SJCRH30 (cell line): Measurements from ENCODE around the gene BAZ1B. TPM values are rescaled to one million over a fixed set of nuclear protein-coding genes. Genes with fewer than 3 reads are reported as not detected.
"Not testable (repeated sequence)": the region's sequence is repeated elsewhere in the genome, so short reads cannot be mapped to it uniquely, and the experiment has no call there.

Experiments used
- DNase-seq, 2 experiments: peaks; one replicate each; pipeline ENCODE4 v3.0.0-alpha.2; 2015 to 2020
- H3K27ac ChIP-seq: fragments of 250-450 bp; sonication (Bioruptor Pico); 2 replicates; pipeline ENCODE4 v1.5.1; 2020; ENCODE audit warnings: mild to moderate bottlenecking, moderate library complexity
- H3K27me3 ChIP-seq: fragments of 250-450 bp; sonication (Bioruptor Pico); 2 replicates; pipeline ENCODE4 v1.5.1; 2020; ENCODE audit warnings: mild to moderate bottlenecking, moderate library complexity
- H3K36me3 ChIP-seq: fragments of 250-450 bp; sonication (Bioruptor Pico); 2 replicates; pipeline ENCODE4 v1.5.1; 2020; ENCODE audit warnings: mild to moderate bottlenecking, moderate library complexity
- H3K4me1 ChIP-seq: fragments of 250-450 bp; sonication (Bioruptor Pico); 2 replicates; pipeline ENCODE4 v1.5.1; 2020; ENCODE audit warnings: mild to moderate bottlenecking, moderate library complexity
- H3K4me3 ChIP-seq: fragments of 250-450 bp; sonication (Bioruptor Pico); 2 replicates; pipeline ENCODE4 v1.5.1; 2020; ENCODE audit warnings: mild to moderate bottlenecking, moderate library complexity
- H3K9me3 ChIP-seq: fragments of 250-450 bp; sonication (Bioruptor Pico); replicated peaks from 2 replicates; pipeline ENCODE4 v1.5.1; 2020; ENCODE audit warnings: mild to moderate bottlenecking, moderate library complexity
- total RNA-seq: library from RNA; depleted of rRNA; stranded (reverse); fragments of >200 nt; shearing (Covaris generic); gene quantifications from 2 replicates; pipeline ENCODE4 v1.2.3, GENCODE V29; 2014

BAZ1B gene
- total RNA-seq, 1 experiment from 2014 or later = 139 TPM

GRCh38 chr7:73526896-73527821, 5.1 kb upstream of the BAZ1B start:
- Histone ChIP-seq H3K36me3 (no peaks in the 10 kb centered on the region), H3K27me3 (no peaks in the 10 kb centered on the region), H3K4me1 (peaks cover 9% of the 10 kb centered on the region), H3K27ac (0 out of 2 replicates have a peak overlapping the region, but pooled peaks have one; percentile 31), H3K9me3 (no peaks in the 10 kb centered on the region), H3K4me3 (no peak overlapping the region)
- peak; percentile 74 to 88 for DNase-seq

GRCh38 chr7:73526158-73526494, 4.0 kb upstream of the BAZ1B start:
- DNase-seq, H3K4me1 ChIP-seq, H3K27ac ChIP-seq: not testable (repeated sequence)

GRCh38 chr7:73521636-73522104, 423 bp downstream of the BAZ1B start:
- Histone ChIP-seq H3K4me1 (peaks cover 4% of the 10 kb centered on the region; the same call in 1 of the 2 replicates), H3K4me3 (peak overlapping the region; percentile 74), H3K9me3 (no peaks in the 10 kb centered on the region), H3K27ac (peak overlapping the region; percentile 90), H3K36me3 (peaks cover 31% of the 10 kb centered on the region), H3K27me3 (no peaks in the 10 kb centered on the region)
- peak in 1 of 2 experiments; percentile 80 for DNase-seq

More at GRCh38 chr7:73526158-73526494, 4.0 kb upstream of the BAZ1B start:
- H3K27me3 ChIP-seq, H3K9me3 ChIP-seq, H3K36me3 ChIP-seq, H3K4me3 ChIP-seq: not testable (repeated sequence)

GRCh38 chr7:73520673-73521635, 1.1 kb downstream of the BAZ1B start:
- peaks cover 36% of the 10 kb centered on the region for H3K36me3 ChIP-seq
- H3K9me3 ChIP-seq = no peaks in the 10 kb centered on the region
- H3K27me3 ChIP-seq = no peaks in the 10 kb centered on the region
- peak overlapping the region; percentile 74 for H3K4me3 ChIP-seq
- H3K27ac ChIP-seq = peak overlapping the region; percentile 90
- DNase-seq = peak; percentile 41 to 61
- H3K4me1 ChIP-seq = no peaks in the 10 kb centered on the region; the same call in 1 of the 2 replicates

- peak in 1 of 2 experiments; percentile 24 for DNase-seq
These were observed 2.0 kb downstream of the BAZ1B start for GRCh38 chr7:73519867-73520672.

GRCh38 chr7:73518470-73518869, 3.6 kb downstream of the BAZ1B start:
- H3K4me3 ChIP-seq = no peak overlapping the region
- H3K9me3 ChIP-seq = no peaks in the 10 kb centered on the region
- no peak for DNase-seq
- peaks cover 59% of the 10 kb centered on the region for H3K36me3 ChIP-seq
- no peak overlapping the region for H3K27ac ChIP-seq
- no peaks in the 10 kb centered on the region for H3K27me3 ChIP-seq
- H3K4me1 ChIP-seq = no peaks in the 10 kb centered on the region; the same call in 1 of the 2 replicates

More at GRCh38 chr7:73519867-73520672, 2.0 kb downstream of the BAZ1B start:
- H3K27me3 ChIP-seq = no peaks in the 10 kb centered on the region
- H3K9me3 ChIP-seq = no peaks in the 10 kb centered on the region
- peak overlapping the region; percentile 74 for H3K4me3 ChIP-seq
- no peaks in the 10 kb centered on the region; the same call in 1 of the 2 replicates for H3K4me1 ChIP-seq
- peak overlapping the region; percentile 90; the same call in 1 of the 2 replicates for H3K27ac ChIP-seq
- H3K36me3 ChIP-seq = peaks cover 43% of the 10 kb centered on the region

GRCh38 chr7:73517241-73517995, 4.7 kb downstream of the BAZ1B start:
- Histone ChIP-seq H3K27me3 (no peaks in the 10 kb centered on the region), H3K4me3 (no peak overlapping the region), H3K9me3 (no peaks in the 10 kb centered on the region; the same call in 1 of the 2 replicates), H3K4me1 (no peaks in the 10 kb centered on the region; the same call in 1 of the 2 replicates), H3K36me3 (peaks cover 69% of the 10 kb centered on the region), H3K27ac (no peak overlapping the region)
- no peak for DNase-seq

- Histone ChIP-seq H3K4me3 (no peak overlapping the region), H3K9me3 (no peaks in the 10 kb centered on the region; the same call in 1 of the 2 replicates), H3K4me1 (no peaks in the 10 kb centered on the region; the same call in 1 of the 2 replicates), H3K36me3 (peaks cover 84% of the 10 kb centered on the region), H3K27me3 (no peaks in the 10 kb centered on the region), H3K27ac (no peak overlapping the region)
- no peak for DNase-seq
These were observed 6.9 kb downstream of the BAZ1B start for GRCh38 chr7:73515178-73515577.

- Histone ChIP-seq H3K4me3 (no peak overlapping the region), H3K27me3 (no peaks in the 10 kb centered on the region), H3K9me3 (no peaks in the 10 kb centered on the region; the same call in 1 of the 2 replicates), H3K27ac (no peak overlapping the region), H3K36me3 (peaks cover 87% of the 10 kb centered on the region), H3K4me1 (no peaks in the 10 kb centered on the region)
- DNase-seq = no peak
These were observed 9.9 kb downstream of the BAZ1B start for GRCh38 chr7:73512018-73512780.

GRCh38 chr7:73509463-73509862, 12.6 kb downstream of the BAZ1B start:
- no peak overlapping the region for H3K4me3 ChIP-seq
- no peak for DNase-seq
- H3K4me1 ChIP-seq = no peaks in the 10 kb centered on the region
- no peak overlapping the region for H3K27ac ChIP-seq
- H3K36me3 ChIP-seq = peaks cover 91% of the 10 kb centered on the region
- H3K9me3 ChIP-seq = no peaks in the 10 kb centered on the region; the same call in 1 of the 2 replicates
- H3K27me3 ChIP-seq = no peaks in the 10 kb centered on the region

- peaks cover 90% of the 10 kb centered on the region for H3K36me3 ChIP-seq
- H3K4me3 ChIP-seq = no peak overlapping the region
- no peaks in the 10 kb centered on the region for H3K4me1 ChIP-seq
- no peak overlapping the region for H3K27ac ChIP-seq
- H3K9me3 ChIP-seq = no peaks in the 10 kb centered on the region
- no peaks in the 10 kb centered on the region for H3K27me3 ChIP-seq
- DNase-seq = no peak
These were observed 14.5 kb downstream of the BAZ1B start for GRCh38 chr7:73507556-73507955.

GRCh38 chr7:73504920-73505319, 17.2 kb downstream of the BAZ1B start:
- Histone ChIP-seq H3K27ac (no peak overlapping the region), H3K27me3 (no peaks in the 10 kb centered on the region), H3K9me3 (no peaks in the 10 kb centered on the region), H3K4me3 (no peak overlapping the region), H3K36me3 (peaks cover 92% of the 10 kb centered on the region), H3K4me1 (no peaks in the 10 kb centered on the region)
- no peak for DNase-seq

- no peak for DNase-seq
- H3K36me3 ChIP-seq = peaks cover 92% of the 10 kb centered on the region
These were observed 18.1 kb downstream of the BAZ1B start for GRCh38 chr7:73504017-73504416.

More at GRCh38 chr7:73504017-73504416, 18.1 kb downstream of the BAZ1B start:
- H3K4me3 ChIP-seq = no peak overlapping the region
- no peaks in the 10 kb centered on the region for H3K9me3 ChIP-seq
- H3K27ac ChIP-seq = no peak overlapping the region
- H3K27me3 ChIP-seq = no peaks in the 10 kb centered on the region
- H3K4me1 ChIP-seq = no peaks in the 10 kb centered on the region
